HG03460 (cell line): ENCODE results near the gene STARD3NL.
"Not testable (repeated sequence)": the region's sequence is repeated elsewhere in the genome, so short reads cannot be mapped to it uniquely, and the experiment has no call there.

Source experiments
- ATAC-seq: cut with Tn5 transposase; IDR thresholded peaks from one replicate; pipeline ENCODE4 v1.9.1; 2021; ENCODE audit not compliant: unreplicated experiment

The STARD3NL gene

GRCh38 chr7:38178004-38178694 is at the start of gene STARD3NL:
Gene STARD3NL, plus strand, starts transcription at chr7:38178245. Its CDS starts 29,260 bp downstream, at chr7:38207505.
- ATAC-seq, result peak; percentile 99

- no peak for ATAC-seq
Observed at GRCh38 chr7:38129162-38129561, 48.9 kb upstream of the STARD3NL start.

DNA sequence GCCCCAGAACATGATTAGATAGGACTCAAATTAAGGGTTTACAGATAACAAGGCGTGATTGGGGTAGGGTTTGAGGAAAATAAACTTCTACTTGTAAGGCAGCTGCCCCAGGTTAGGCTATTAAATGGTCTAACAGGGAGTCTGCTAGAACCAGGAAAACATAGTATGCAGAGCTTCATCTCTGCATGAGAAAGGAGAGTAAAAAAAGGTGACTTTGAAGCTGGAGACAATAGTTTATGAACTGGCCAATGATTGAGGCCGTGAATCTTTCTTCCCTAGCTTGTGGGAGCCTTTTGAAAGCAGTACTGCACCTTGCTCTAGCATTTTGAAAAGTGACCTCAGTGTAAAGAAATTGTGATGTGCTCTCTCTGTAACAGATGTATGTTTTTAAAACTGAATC is 48.5 kb upstream of the STARD3NL start:
- ATAC-seq, result no peak

- ATAC-seq, result no peak
Observed at GRCh38 chr7:38138171-38138570, 39.9 kb upstream of the STARD3NL start.

DNA sequence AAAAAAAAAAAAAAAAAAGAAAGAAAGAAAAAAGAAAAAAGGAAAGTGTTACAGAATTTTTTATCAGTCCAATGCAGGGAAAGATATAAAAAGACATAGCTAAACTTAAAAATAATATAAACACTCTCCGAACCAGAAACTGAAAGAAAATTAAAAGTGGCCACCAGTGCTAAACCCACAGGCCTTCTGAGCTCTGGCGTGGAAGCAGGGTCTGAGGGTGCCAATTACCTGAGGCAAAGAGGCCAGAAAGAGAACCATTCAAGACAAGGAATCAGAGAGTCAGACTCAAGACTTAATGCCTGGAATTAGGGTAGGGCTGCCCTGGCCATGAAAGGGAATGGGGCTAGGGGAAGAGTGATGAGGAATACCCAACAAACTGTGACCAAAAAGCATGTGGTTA is 36.9 kb upstream of the STARD3NL start:
- no peak for ATAC-seq

GRCh38 chr7:38142736-38143135 is 35.3 kb upstream of the STARD3NL start:
- ATAC-seq, result no peak

- no peak for ATAC-seq
Observed at GRCh38 chr7:38147005-38147404, 31.0 kb upstream of the STARD3NL start.

DNA sequence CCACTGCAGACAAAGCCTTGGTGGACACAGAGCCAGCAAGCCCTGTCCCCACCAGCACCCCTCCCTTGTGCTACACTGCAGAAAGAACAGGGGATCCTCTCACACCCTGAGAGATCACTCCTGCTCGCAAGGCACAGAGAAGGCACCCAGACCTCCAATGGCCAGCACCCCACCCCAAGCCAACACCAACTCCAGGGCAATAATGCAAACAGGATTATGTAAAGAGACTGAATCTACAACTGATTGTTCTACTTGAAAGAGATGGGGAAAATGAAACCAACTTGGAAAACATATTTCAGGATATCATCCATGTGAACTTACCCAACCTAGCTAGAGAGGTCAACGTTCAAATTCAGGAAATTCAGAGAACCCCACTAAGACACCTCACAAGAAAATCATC is 26.5 kb upstream of the STARD3NL start:
- no peak for ATAC-seq

- no peak for ATAC-seq
Observed at GRCh38 chr7:38153515-38153914, 24.5 kb upstream of the STARD3NL start.

DNA sequence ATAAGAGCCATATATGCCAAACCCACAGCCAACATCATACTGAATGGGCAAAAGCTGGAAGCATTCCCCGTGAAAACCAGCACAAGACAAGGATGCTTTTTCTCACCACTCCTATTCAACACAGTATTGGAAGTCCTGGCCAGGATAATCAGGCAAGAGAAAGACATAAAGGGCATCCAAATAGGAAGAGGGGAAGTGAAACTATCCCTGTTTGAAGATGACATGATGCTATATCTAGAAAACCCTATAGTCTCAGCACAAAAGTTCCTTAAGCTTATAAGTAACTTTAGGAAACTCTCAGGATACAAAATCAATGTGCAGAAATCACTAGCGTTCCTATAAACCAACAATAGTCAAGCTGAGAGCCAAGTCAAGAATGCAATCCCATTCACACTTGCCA is 23.8 kb upstream of the STARD3NL start:
- ATAC-seq, result no peak

DNA sequence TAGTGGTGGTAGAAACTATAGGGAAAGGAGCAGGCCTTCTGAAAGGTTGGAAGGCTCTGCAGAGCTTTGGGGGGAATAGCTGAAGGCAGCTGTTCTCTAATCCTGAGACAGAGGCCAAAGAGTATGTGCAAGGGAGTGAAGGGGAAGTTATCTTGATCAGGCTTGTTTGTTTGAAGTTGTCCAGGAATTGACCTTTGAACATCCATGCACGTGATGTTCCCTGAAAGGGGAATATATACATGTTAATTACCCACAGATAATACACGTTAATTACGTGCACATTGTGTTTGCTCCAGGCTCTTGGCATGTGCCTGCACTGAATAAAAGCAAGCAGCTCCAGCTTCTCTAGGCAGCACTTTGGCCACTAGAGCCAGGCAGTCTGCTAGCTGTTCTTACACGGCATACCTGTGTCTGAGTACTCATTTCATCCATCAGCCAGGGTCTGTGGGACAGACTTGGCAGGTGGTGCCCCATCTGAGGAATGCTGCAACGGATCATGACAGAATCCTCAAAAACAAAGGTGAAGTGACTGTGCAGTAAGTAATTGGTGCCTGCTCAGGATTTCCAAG is 18.0 kb upstream of the STARD3NL start:
- ATAC-seq, result no peak

- no peak for ATAC-seq
Observed at GRCh38 chr7:38162036-38162435, 16.0 kb upstream of the STARD3NL start.

DNA sequence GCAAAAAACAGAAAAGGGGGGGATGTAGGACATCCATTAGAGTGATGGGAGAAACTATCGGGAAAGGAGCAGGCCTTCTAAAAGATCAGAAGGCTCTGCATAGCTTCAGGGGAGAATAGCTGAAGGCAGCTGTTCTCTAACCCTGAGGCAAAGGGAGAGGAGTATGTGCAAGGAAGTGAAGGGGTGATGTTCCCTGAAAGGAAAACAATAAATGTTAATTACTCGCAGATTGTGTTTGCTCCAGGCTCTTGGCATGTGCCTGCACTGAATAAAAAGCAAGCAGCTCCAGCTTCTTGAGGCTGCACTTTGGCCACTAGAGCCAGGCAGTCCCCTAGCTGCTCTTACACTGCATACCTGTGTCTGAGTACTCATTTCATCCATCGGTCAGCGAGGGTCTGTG is 14.4 kb upstream of the STARD3NL start:
- ATAC-seq, result no peak

GRCh38 chr7:38168890-38169570 is 9.0 kb upstream of the STARD3NL start:
- no peak for ATAC-seq

DNA sequence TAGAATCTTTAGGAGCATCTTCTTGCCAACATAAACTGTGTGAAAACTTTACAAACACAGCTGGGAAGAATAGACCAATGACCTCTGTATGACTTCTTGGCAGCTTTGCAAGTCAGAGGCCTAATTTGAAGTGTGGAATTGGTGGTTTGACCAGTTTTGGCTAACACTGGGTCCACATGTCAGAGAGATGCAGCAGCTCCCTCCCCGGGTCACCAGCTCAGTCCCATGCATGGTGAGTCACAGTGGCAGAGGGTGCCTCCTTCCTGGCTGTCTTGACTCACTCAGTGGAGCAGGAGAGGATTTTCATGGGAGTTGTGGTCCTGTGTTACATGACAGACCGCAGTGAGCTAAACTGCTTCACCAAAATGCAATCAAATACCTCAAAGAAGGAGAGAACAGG is 8.2 kb upstream of the STARD3NL start:
- ATAC-seq, result no peak

DNA sequence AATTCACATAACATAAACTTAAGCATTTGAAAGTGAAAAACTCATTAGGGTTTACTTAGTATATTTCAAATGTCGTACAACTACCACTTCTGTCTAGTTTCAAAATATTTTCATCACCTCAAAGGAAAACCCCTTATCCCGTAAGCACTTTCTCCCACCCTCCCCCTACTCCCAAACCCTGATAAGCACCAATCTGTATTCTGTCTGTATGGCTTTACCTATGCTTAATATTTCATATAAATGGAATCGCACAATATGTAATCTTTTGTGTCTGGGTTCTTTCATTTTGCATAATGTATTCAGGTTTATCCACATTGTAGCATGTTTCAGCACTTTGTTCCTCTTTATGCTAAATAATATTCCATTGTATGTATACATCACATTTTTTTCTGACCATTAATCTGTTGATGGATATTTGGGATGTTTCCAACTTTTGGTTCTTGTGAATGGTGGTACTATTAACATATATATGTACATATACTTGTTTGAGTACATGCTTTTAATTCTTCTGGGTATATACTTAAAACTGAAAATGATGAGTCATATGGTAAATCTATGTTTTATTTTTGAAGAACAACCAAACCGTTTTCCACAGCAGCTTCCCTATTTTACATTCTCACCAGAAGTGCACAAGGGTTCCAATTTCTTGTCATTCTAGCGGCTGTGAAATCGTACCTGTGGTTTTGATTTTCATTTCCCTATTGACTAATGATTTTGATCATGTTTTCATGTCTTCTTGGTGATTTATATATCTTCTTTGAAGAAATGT is 6.2 kb upstream of the STARD3NL start:
- ATAC-seq, result peak; percentile 57

DNA sequence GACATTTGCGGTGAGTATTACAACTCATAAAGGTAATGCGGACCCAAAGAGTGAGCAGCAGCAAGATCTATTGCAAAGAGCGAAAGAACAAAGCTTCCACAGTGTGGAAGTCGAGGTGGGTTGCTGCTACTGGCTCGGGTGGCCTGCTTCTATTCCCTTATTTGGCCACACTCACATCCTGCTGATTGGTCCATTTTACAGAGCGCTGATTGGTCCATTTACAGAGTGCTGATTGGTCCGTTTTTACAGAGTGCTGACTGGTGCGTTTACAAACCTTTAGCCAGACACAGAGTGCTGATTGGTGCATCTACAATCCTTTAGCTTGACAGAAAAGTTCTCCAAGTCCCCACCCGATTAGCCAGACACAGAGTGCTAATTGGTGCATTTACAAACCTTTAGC is 2.5 kb upstream of the STARD3NL start:
- not testable (repeated sequence) for ATAC-seq

DNA sequence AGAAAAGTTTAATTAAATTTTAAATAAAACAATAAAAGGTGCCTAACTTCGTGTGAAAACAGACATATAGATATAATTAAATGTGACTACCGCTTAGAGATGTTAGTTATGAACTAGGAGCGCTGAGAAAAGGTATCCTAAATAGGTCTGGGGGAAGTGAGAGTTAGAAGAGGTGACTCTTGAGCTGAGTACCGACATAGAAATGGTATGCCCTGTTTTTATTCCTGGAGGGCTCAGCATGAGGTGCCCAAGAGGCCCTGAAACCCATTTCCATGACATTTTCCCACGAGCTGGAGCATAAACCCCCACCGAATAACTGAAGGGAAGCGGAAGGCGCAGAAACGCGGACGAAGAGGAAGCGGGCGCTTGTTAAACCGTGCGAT is 433 bp upstream of the STARD3NL start:
- ATAC-seq, result no peak

DNA sequence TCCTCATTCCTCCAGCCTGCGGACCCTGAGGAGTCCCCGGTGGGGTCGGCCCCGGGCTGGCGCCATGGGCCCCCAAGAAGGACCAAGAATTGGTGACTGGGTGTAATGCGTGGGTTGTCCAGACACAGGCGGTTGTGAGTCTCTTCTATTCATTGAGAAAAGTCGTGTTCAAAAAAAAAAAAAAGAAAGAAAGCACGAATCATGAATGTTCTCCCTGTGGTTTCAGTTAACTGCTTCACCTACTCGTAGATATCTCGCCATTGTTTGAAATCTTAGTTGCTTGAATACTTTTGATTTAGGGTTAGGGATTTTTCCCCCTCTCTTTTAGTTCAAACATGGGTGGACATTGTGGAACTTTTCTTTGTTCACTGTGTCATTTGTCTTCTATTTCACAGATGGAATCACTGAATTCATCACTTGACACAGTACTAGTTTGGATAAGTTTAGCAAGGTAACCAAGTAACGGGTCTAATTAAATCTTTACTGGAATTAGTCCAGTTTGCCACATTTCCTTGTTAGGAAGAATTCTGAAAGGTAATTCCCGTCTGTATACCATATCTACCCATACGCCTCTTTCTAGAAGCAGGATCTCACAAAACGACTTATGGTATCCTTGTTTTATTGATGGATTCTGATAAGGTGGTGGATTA is 775 bp downstream of the STARD3NL start:
- peak; percentile 29 for ATAC-seq

GRCh38 chr7:38179776-38180226 is 1.8 kb downstream of the STARD3NL start:
- no peak for ATAC-seq

GRCh38 chr7:38181111-38181510 is 3.1 kb downstream of the STARD3NL start:
- no peak for ATAC-seq
